HG03378 (cell line): ENCODE data around the gene AUTS2.

ENCODE experiments used
- ATAC-seq: cut with Tn5 transposase; IDR thresholded peaks from one replicate; pipeline ENCODE4 v1.9.1; 2021; ENCODE audit warnings: mild to moderate bottlenecking, moderate library complexity; ENCODE audit not compliant: unreplicated experiment

AUTS2 gene

DNA sequence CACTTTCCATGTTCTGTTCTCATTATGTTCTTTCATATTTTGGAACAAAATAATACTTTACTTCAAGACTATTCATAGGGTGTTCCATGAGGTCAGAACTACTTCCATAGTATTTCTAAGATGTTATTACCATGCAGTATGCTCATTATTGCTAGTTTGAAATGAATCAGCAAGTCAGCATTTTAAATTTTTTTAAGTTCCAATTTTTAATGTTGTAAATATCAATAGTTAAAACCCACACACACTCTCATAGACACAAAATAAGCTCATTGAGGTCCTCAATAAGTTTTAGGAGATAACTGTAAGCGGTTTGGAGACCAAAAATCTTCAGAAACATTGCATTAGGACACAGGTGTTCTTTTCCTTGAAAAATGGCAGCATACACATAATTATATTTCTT lies 550.7 kb downstream of the AUTS2 start:
- no peak for ATAC-seq

GRCh38 chr7:70152313-70152712 lies 554.0 kb downstream of the AUTS2 start:
- no peak for ATAC-seq

DNA sequence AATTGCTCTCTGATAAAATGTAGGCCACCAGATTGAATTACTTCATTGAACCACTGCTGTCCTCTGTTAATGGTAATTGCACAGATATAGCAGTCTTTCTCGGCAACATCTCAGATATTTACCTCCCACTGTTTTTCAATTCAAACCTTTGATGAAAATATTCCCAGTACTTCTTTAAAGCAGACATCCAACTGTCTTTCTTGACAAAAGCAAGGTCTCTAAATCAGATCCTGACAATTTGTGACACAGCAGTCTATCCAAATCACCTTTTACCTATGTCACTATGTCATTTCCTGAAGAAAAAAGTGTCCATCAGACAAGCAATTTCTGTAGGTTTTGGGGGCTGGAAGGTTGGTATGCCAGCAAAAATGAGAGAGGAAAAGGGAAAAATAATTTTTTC lies 555.7 kb downstream of the AUTS2 start:
- ATAC-seq, result no peak

DNA sequence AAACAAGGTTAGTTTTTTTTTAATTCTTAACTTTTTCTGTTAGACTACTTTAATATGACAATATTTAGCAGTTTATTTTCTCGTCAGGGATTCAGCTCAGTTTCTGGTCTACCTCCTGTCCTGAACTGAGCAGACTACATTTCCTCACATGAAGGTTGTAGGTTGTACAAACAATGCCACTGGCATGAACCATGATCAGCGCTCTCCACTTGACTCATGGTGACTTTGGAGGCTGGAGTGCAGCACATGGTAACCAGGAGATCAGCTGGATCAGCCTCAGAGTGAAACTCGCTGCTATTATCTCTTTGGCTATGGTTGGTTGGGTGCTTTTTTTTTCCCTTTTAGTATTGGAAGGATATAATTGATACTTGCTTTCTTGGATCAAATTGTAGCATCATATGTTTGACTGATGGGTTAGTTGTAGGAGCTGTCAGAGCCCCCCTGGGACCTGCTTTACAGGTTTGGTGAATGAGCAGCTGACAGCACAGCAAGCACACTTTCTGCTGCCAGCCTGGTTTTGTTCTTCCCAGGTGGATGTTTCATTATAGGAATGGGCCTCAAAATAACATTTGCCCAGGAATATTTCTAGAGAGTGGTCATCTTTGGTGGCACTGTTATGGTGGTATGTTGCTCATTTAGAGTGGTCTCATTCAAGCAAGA lies 556.4 kb downstream of the AUTS2 start:
- no peak for ATAC-seq

DNA sequence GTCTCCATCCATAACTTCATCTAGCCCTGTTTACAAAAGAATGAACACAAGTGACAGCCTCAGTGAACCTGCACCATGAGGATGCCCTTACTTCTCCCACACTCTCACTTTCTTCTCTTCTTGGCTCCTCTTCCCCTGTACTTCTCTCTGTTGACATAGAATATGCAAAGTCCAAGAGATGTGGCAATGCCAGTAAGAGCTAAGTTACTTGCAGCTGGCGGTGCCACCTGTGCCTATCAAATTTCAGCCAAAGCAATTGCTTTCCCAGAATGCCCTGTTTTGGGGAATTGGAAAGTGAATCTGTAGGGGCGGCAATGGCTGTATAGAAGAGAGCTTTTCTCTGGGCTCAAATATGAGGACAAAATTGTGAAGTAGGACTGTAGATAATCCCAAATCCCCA lies 557.8 kb downstream of the AUTS2 start:
- ATAC-seq, result no peak

DNA sequence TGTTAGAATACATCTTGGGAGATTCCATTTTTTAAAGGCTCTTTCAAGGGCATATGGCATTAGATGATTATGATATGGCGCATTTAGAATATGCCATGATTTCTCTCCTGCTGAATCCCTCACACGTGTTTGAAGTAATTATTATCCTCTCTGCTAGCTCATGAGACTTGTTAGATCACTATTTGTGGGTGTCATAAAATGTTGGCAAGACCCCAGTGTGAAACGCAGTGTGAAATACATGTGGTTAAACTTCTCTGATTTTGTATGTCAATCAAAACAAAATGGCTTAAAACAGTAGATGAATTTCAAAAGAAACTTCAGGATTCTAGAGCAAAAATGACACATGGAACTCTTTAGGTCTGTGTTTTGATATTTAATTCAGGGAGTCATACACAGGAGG lies 560.8 kb downstream of the AUTS2 start:
- ATAC-seq, result no peak

- no peak for ATAC-seq
Measured at GRCh38 chr7:70165477-70166170, 567.3 kb downstream of the AUTS2 start.

GRCh38 chr7:70171369-70171920 lies 573.2 kb downstream of the AUTS2 start:
- ATAC-seq, result no peak

- ATAC-seq, result no peak
Measured at GRCh38 chr7:70177166-70177565, 578.9 kb downstream of the AUTS2 start.

DNA sequence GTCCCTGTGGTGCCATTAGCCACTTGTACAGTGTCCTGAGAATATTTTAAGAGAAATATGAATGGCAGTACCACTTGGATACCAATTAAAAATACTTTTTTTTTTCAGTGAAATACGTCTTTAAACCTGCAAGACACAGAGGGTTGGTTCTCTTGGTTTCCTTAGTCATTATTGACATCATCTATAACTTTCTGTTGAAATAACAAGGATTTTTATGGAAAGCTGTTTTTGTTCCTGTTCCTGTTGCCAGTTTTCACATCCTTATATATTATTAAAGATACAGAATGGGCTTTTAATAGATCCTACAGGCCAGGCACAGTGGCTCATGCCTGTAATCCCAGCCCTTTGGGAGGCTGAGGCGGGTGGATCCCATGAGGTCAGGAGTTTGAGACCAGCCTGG lies 579.9 kb downstream of the AUTS2 start:
- ATAC-seq, result no peak

GRCh38 chr7:70178787-70179186 lies 580.5 kb downstream of the AUTS2 start:
- ATAC-seq, result no peak

DNA sequence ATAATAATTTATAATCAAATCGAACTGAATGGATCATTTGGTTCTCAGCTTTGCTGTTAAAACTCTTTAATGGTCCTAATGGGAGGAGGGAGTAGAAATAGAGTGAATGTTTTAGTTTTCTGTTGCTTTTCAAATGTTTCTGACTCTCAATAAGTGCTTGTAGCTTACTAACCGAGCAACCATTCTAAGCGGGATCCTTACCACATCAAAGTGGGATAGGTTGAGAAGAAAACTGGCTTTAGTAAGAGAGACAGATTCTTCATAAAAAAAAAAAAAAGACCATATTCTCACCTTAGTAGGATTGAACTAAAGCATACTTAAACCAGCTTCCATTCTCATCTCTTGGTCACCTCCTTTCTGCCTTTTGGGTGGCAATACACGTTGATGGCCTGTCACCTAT lies 584.2 kb downstream of the AUTS2 start:
- no peak for ATAC-seq

DNA sequence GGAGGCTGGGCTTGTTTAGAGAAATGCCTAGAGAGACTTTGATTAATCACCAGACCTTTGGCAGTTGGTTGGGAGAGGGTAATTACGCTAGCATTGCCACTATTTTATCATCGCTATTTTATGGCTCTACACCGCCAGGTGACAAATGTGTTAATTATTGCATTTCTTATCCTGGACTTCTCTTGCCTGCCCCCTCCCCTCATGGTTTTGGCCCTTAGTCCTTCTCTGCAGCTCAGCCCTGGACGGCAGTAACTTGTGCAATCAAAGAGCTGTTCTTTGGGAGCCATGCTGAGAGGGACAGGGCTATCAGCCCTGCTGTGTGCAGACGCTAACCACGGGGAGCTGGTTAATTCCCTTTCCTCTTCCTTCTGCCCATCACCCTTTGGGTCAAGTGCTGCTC lies 585.0 kb downstream of the AUTS2 start:
- ATAC-seq, result no peak

DNA sequence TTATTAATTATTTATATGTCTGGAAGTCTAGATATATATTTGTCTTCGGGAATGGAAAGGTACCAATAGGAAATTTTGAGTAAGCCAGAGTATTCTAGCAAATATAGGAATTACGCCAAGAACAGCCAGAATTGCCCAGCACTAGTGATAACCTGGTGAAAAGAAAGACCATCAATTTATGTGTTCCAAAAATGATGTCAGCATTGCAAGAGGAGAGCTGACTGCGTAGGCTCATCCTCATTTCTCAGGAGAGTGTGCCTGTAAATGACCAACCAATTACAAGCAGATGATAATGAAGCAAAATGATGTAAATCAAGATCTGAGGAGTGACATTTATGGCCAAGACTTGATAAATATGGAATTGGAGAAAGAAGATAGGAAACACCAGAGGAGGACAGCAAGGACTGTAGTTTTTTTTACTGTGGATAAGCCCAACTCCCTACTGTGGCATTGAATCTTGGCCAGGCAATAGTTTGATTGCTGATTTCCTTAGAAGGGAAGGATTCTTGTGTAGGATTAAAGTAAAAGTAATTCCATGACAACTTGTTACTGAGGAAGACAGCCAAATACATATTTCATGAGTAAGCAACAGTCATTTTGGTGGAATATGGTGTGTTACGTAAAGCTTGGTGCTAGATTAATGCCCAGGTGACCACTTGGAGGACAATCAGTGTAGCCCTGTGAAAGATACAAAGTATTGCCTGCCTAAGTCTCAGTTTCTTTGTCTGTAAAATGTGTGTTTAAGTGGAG lies 590.8 kb downstream of the AUTS2 start:
- no peak for ATAC-seq

DNA sequence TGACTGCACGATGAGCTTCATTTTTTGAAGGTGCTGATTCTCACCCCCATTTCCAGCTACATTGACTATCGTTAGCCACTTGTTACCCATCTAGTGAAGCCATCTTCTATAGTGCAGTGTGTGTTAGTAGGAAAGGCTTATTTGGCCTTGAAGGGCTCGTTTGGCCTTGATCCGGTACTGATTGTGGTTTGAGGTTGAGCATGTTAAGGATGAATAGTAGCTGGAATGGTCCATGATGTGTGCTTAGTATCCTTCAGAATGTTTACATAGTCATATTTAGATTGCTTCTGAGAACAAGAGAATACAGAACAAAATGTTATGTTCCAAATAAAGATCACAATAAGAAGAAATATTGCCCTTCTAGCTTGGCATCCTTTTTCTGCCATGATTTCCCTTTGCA lies 591.5 kb downstream of the AUTS2 start:
- ATAC-seq, result no peak

GRCh38 chr7:70190281-70190680 lies 592.0 kb downstream of the AUTS2 start:
- no peak for ATAC-seq

- no peak for ATAC-seq
Measured at GRCh38 chr7:70193514-70193913, 595.2 kb downstream of the AUTS2 start.

- ATAC-seq, result no peak
Measured at GRCh38 chr7:70208236-70209063, 610.2 kb downstream of the AUTS2 start.

DNA sequence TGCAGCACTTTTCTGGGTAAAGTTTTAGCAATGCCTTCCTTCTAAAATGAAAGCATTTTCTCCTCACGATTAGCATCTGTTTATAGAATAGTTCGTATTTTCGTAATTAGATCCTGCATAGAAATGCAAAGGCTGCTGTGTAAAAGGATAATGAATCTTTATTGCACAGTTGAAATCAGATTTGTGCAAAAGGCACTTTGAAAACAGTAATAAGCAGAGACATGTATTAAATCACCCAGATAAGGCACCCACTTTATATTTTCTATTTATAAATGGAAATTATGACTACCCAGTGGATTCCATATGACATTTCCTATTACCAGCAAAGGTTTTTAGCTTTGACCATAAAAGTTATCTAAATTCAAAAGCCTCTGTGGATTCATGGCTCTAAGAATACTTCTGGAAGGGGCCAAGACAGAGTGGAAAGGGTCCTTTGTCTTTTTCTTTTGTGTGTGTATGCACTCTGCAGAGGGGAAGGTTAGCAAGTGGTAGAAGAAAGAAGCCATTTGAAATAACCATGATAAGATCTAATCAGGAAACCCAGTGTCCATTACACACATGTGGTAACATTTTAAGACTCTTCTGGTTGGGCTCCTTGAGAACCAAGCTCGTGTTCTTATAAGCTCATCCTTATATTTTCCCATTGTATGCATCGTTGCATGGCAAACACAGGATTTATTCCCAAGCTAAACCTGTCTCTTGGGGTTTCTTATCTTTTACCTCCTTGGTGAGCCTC lies 612.1 kb downstream of the AUTS2 start:
- ATAC-seq, result no peak

- ATAC-seq, result no peak
Measured at GRCh38 chr7:70210936-70211310, 612.6 kb downstream of the AUTS2 start.
